Endodermal cell (in vitro differentiated cells): ENCODE measurements around the gene HJURP. TPM values are rescaled to one million over a fixed set of nuclear protein-coding genes. Genes with fewer than 3 reads are reported as not detected.

Source experiments
- DNase-seq: peaks from one replicate; pipeline ENCODE4 v3.0.0-alpha.2; 2017
- H3K27ac ChIP-seq: 2 replicates; pipeline ENCODE4 v1.5.1; 2013; ENCODE audit warnings: mild to moderate bottlenecking, low read depth, low read length, moderate library complexity
- H3K27me3 ChIP-seq: 2 replicates; pipeline ENCODE4 v1.6.1; 2013; ENCODE audit warnings: mild to moderate bottlenecking, low read length, moderate library complexity; ENCODE audit not compliant: insufficient read depth, control insufficient read depth, poor library complexity, severe bottlenecking
- H3K36me3 ChIP-seq: 2 replicates; pipeline ENCODE4 v1.7.0; 2013; ENCODE audit warnings: mild to moderate bottlenecking, low read length, moderate library complexity; ENCODE audit not compliant: control insufficient read depth, insufficient read depth
- H3K4me1 ChIP-seq: one replicate; pipeline ENCODE4 v1.7.0; 2013; ENCODE audit warnings: low read length; ENCODE audit not compliant: control insufficient read depth, insufficient read depth
- H3K4me3 ChIP-seq: 2 replicates; pipeline ENCODE4 v1.5.1; 2013; ENCODE audit warnings: mild to moderate bottlenecking, low read length, moderate library complexity
- H3K9ac ChIP-seq: 2 replicates; pipeline ENCODE4 v1.6.1; 2013; ENCODE audit warnings: mild to moderate bottlenecking, low read length, moderate library complexity; ENCODE audit not compliant: poor library complexity, severe bottlenecking; ENCODE audit errors: extremely low read depth
- H3K9me3 ChIP-seq: 2 replicates; pipeline ENCODE4 v1.6.1; 2013; ENCODE audit warnings: mild to moderate bottlenecking, low read length, moderate library complexity; ENCODE audit not compliant: control insufficient read depth
- H3K27ac Mint-ChIP-seq: 2 replicates; pipeline ENCODE4 v1.8.0; 2020; ENCODE audit warnings: mixed read lengths
- H3K27me3 Mint-ChIP-seq: 2 replicates; pipeline ENCODE4 v1.8.0; 2021; ENCODE audit warnings: mild to moderate bottlenecking, mixed read lengths; ENCODE audit not compliant: insufficient read depth
- H3K36me3 Mint-ChIP-seq: 2 replicates; pipeline ENCODE4 v1.8.0; 2020; ENCODE audit warnings: low read depth, mixed read lengths
- H3K4me1 Mint-ChIP-seq: 2 replicates; pipeline ENCODE4 v1.8.0; 2020; ENCODE audit warnings: mixed read lengths
- H3K4me3 Mint-ChIP-seq: 2 replicates; pipeline ENCODE4 v1.8.0; 2020; ENCODE audit warnings: mild to moderate bottlenecking, moderate library complexity, mixed read lengths
- H3K9me3 Mint-ChIP-seq: 2 replicates; pipeline ENCODE4 v1.8.0; 2020; ENCODE audit warnings: mild to moderate bottlenecking, mixed read lengths
- WGBS, 2 experiments: methylation state at CpG; one replicate each; pipeline versions ENCODE4 v1.1.5 to v1.1.7; 2013; ENCODE audit warnings: missing lambda C conversion rate in 2 of 2, mixed read lengths in 1 of 2; ENCODE audit not compliant: insufficient coverage in 1 of 2, insufficient read length in 1 of 2; 5-methylcytosine and 5-hydroxymethylcytosine counted together
- total RNA-seq, 2 donors: library from RNA; stranded (reverse); fragmentation: NEBNext Ultra II Directional in 1 of 2; extraction: Animal tissue kit (Norgen Biotek cat#: 25700) in 1 of 2; gene quantifications; 2 replicates in 1 of 2; 3 replicates in 1 of 2; pipeline ENCODE4 v1.2.1, GENCODE V29; 2021
- TF ChIP-seq, protein P1 (sequence below): fragments of 200-600 bp; sonication (generic); conservative IDR thresholded peaks from 2 replicates; pipeline ENCODE4 v1.5.0; 2021; ENCODE audit warnings: antibody characterized with exemption, mild to moderate bottlenecking

Gene HJURP
- total RNA-seq, 2 donors from 2014 or later: 39.4 to 78.9 TPM

GRCh38 chr2:233818639-233819621 is 35.4 kb downstream of the HJURP start:
- Mint-ChIP-seq H3K4me3 (no peak overlapping the region), H3K27me3 (no peaks in the 10 kb centered on the region), H3K27ac (no peak overlapping the region), H3K36me3 (no peaks in the 10 kb centered on the region), H3K9me3 (no peaks in the 10 kb centered on the region), H3K4me1 (no peaks in the 10 kb centered on the region)
- Histone ChIP-seq H3K4me1 (no peaks in the 10 kb centered on the region), H3K9ac (no peak overlapping the region), H3K27ac (no peak overlapping the region), H3K9me3 (no peaks in the 10 kb centered on the region), H3K36me3 (no peaks in the 10 kb centered on the region), H3K27me3 (no peaks in the 10 kb centered on the region), H3K4me3 (no peak overlapping the region)
- TF ChIP-seq, protein P1, sequence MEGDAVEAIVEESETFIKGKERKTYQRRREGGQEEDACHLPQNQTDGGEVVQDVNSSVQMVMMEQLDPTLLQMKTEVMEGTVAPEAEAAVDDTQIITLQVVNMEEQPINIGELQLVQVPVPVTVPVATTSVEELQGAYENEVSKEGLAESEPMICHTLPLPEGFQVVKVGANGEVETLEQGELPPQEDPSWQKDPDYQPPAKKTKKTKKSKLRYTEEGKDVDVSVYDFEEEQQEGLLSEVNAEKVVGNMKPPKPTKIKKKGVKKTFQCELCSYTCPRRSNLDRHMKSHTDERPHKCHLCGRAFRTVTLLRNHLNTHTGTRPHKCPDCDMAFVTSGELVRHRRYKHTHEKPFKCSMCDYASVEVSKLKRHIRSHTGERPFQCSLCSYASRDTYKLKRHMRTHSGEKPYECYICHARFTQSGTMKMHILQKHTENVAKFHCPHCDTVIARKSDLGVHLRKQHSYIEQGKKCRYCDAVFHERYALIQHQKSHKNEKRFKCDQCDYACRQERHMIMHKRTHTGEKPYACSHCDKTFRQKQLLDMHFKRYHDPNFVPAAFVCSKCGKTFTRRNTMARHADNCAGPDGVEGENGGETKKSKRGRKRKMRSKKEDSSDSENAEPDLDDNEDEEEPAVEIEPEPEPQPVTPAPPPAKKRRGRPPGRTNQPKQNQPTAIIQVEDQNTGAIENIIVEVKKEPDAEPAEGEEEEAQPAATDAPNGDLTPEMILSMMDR: no peak
- peak; percentile 31 for DNase-seq
- WGBS, 2 experiments: 71 to 80% methylated on average over 9 to 17 of the region's 17 CpGs

DNA sequence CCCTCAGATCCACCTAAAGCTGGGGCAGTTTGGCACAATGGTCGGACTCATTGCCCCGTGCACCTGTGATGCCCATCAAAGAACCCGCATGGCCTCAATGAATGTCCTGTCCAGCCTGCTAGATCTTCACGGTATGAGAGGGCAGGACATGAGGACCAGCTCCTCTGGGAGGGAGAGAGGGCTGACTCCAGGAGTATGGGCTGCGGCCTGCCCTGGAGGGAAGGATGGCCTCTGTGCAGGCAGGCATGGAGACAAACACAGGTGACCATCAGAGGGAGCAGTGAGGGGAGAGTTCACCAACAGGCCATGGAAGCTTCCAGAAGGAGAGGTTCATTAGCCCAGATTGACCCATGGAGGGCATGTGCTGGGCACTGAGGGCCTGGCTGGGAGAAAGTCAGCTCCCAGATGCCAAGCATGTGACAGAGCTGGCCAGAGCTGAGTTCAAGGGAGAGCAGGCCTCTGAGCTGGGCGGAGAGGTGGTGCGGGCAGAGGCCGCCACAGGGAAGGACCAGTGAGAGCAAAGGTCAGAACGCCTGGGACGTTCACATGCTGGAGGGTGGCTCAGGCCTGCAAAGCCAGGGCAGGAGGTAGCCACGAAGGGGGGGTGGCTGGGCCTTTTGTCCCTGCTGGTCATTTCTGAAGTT is 36.2 kb downstream of the HJURP start:
- Histone ChIP-seq H3K9ac (no peak overlapping the region), H3K36me3 (no peaks in the 10 kb centered on the region), H3K4me3 (no peak overlapping the region), H3K9me3 (no peaks in the 10 kb centered on the region), H3K4me1 (no peaks in the 10 kb centered on the region), H3K27ac (no peak overlapping the region), H3K27me3 (no peaks in the 10 kb centered on the region)
- 94 to 97% methylated on average over 9 to 11 of the region's 11 CpGs for WGBS, 2 experiments
- Mint-ChIP-seq H3K4me3 (no peak overlapping the region), H3K9me3 (no peaks in the 10 kb centered on the region), H3K27ac (no peak overlapping the region), H3K4me1 (no peaks in the 10 kb centered on the region), H3K36me3 (no peaks in the 10 kb centered on the region), H3K27me3 (no peaks in the 10 kb centered on the region)
- DNase-seq: peak; percentile 30
- TF ChIP-seq, protein P1: no peak

DNA sequence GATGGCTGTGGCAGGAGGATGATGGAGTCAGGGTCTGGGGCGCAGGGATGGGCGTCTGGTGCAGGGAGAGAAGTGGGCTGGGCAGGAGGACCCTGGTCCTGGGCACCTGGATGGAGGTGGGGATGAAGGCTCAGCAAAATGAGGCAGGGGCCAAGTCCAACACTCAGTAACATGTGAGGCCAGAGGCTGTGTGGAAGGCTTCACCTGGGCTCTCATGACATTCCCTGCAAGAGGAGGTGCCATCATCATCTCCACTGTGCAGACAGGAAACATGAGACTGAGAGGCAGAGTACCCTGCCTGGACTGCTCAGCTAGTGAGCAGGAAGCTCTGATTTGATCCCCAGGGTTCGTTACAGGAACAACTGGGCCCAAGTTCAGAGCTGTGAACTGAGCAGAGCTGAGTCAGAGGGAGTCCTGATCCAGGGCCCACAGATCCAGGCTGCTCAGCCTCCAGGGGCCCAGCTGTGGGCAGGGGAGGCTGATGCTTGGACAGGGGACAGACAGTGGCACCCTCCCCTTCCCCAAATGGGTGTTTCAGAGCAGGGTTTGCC is 36.9 kb downstream of the HJURP start:
- no peaks in the 10 kb centered on the region for H3K27me3 ChIP-seq
- no peaks in the 10 kb centered on the region for H3K36me3 ChIP-seq

More for the DNA sequence above, 36.9 kb downstream of the HJURP start:
- Histone ChIP-seq H3K27ac (no peak overlapping the region), H3K9ac (no peak overlapping the region), H3K4me3 (no peak overlapping the region), H3K4me1 (no peaks in the 10 kb centered on the region), H3K9me3 (no peaks in the 10 kb centered on the region)
- no peaks in the 10 kb centered on the region for H3K36me3 Mint-ChIP-seq
- TF ChIP-seq, protein P1: no peak
- DNase-seq: peak; percentile 17
- no peak overlapping the region for H3K4me3 Mint-ChIP-seq
- H3K27ac Mint-ChIP-seq: no peak overlapping the region
- H3K9me3 Mint-ChIP-seq: no peaks in the 10 kb centered on the region
- no peaks in the 10 kb centered on the region for H3K4me1 Mint-ChIP-seq
- H3K27me3 Mint-ChIP-seq: no peaks in the 10 kb centered on the region
- 86 to 93% methylated on average over 3 of the region's 3 CpGs for WGBS, 2 experiments
